HG03378 (cell line): ENCODE data around the gene AMHR2.

Source experiments
- ATAC-seq: cut with Tn5 transposase; IDR thresholded peaks from one replicate; pipeline ENCODE4 v1.9.1; 2021; ENCODE audit warnings: mild to moderate bottlenecking, moderate library complexity; ENCODE audit not compliant: unreplicated experiment

Gene AMHR2

GRCh38 chr12:53451661-53452158 is 28.1 kb downstream of the AMHR2 start, which contains the start of gene PCBP2:
Gene PCBP2, plus strand, starts transcription at chr12:53452102. Its CDS starts 2,699 bp downstream, at chr12:53454801.
- peak; percentile 96 for ATAC-seq

GRCh38 chr12:53452159-53453077 is 28.8 kb downstream of the AMHR2 start:
- ATAC-seq, result no peak

- ATAC-seq, result no peak
These were observed 30.4 kb downstream of the AMHR2 start for GRCh38 chr12:53453953-53454640.

GRCh38 chr12:53454707-53455106 is 31.1 kb downstream of the AMHR2 start:
- ATAC-seq, result no peak

GRCh38 chr12:53456654-53457366 is 33.2 kb downstream of the AMHR2 start:
- no peak for ATAC-seq

- no peak for ATAC-seq
These were observed 35.4 kb downstream of the AMHR2 start for GRCh38 chr12:53459097-53459496.

GRCh38 chr12:53461059-53461458 is 37.4 kb downstream of the AMHR2 start:
- ATAC-seq, result no peak

GRCh38 chr12:53461591-53461990 is 37.9 kb downstream of the AMHR2 start:
- ATAC-seq, result no peak

- no peak for ATAC-seq
These were observed 39.3 kb downstream of the AMHR2 start for GRCh38 chr12:53462935-53463334.

GRCh38 chr12:53463802-53464560 is 40.3 kb downstream of the AMHR2 start:
- no peak for ATAC-seq

- no peak for ATAC-seq
These were observed 41.2 kb downstream of the AMHR2 start for GRCh38 chr12:53464685-53465418.

- ATAC-seq, result no peak
These were observed 42.0 kb downstream of the AMHR2 start for GRCh38 chr12:53465679-53466078.

GRCh38 chr12:53466640-53467039 is 43.0 kb downstream of the AMHR2 start:
- no peak for ATAC-seq

GRCh38 chr12:53467082-53467481 is 43.4 kb downstream of the AMHR2 start:
- ATAC-seq, result no peak

- ATAC-seq, result no peak
These were observed 44.2 kb downstream of the AMHR2 start for GRCh38 chr12:53467880-53468279.

GRCh38 chr12:53468282-53468681 is 44.6 kb downstream of the AMHR2 start:
- no peak for ATAC-seq

GRCh38 chr12:53472056-53472582 is 48.5 kb downstream of the AMHR2 start:
- no peak for ATAC-seq

- ATAC-seq, result no peak
These were observed 50.4 kb downstream of the AMHR2 start for GRCh38 chr12:53474077-53474476.

- no peak for ATAC-seq
These were observed 51.2 kb downstream of the AMHR2 start for GRCh38 chr12:53474819-53475218.
